Fibroblast of lung (primary cell): Measurements from ENCODE around the gene IGFBP5. TPM values are rescaled to one million over a fixed set of nuclear protein-coding genes. Genes with fewer than 3 reads are reported as not detected.

ENCODE experiments used
- DNase-seq, 2 donors: peaks; one replicate each; pipeline versions ENCODE4 v3.0.0 to v3.0.0-alpha.2; 2010; ENCODE audit warnings: low read depth in 2 of 2
- H2AFZ ChIP-seq: 2 replicates; pipeline ENCODE4 v1.5.1; 2012; ENCODE audit warnings: low read length, control low read depth, inconsistent platforms
- H3K27ac ChIP-seq: 2 replicates; pipeline ENCODE4 v1.5.1; 2011; ENCODE audit warnings: low read length, control low read depth; ENCODE audit not compliant: insufficient read depth
- H3K27me3 ChIP-seq: 2 replicates; pipeline ENCODE4 v1.5.1; 2011; ENCODE audit warnings: mild to moderate bottlenecking, low read length; ENCODE audit not compliant: control insufficient read depth, insufficient read depth
- H3K36me3 ChIP-seq: 2 replicates; pipeline ENCODE4 v1.5.1; 2011; ENCODE audit warnings: low read length; ENCODE audit not compliant: control insufficient read depth, insufficient read depth
- H3K4me1 ChIP-seq: 2 replicates; pipeline ENCODE4 v1.5.1; 2011; ENCODE audit warnings: low read length; ENCODE audit not compliant: control insufficient read depth, insufficient read depth; ENCODE audit errors: extremely low read depth
- H3K4me2 ChIP-seq: 2 replicates; pipeline ENCODE4 v1.5.1; 2011; ENCODE audit warnings: low read length, control low read depth; ENCODE audit not compliant: insufficient read depth; ENCODE audit errors: extremely low read depth
- H3K4me3 ChIP-seq, 4 experiments: fragments of 200-600 bp in 1 of 4; sonication (generic) in 1 of 4; replicated peaks in 1 of 4; 2 replicates each; pipeline ENCODE4 v1.5.1; 2011 to 2016; ENCODE audit warnings: low read length in 4 of 4, low read depth in 3 of 4, mild to moderate bottlenecking in 3 of 4, control low read depth in 2 of 4, inconsistent platforms in 1 of 4, mixed read lengths in 1 of 4; ENCODE audit not compliant: insufficient read depth in 1 of 4; ENCODE audit errors: control extremely low read depth in 1 of 4
- H3K79me2 ChIP-seq: 2 replicates; pipeline ENCODE4 v1.5.1; 2012; ENCODE audit warnings: mild to moderate bottlenecking, low read length, inconsistent platforms; ENCODE audit not compliant: control insufficient read depth, insufficient read depth
- H3K9ac ChIP-seq: 2 replicates; pipeline ENCODE4 v1.5.1; 2011; ENCODE audit warnings: mild to moderate bottlenecking, low read length, control low read depth; ENCODE audit not compliant: insufficient read depth
- H3K9me3 ChIP-seq: 2 replicates; pipeline ENCODE4 v1.5.1; 2012; ENCODE audit warnings: low read depth, low read length; ENCODE audit not compliant: control insufficient read depth, insufficient read depth
- H4K20me1 ChIP-seq: 2 replicates; pipeline ENCODE4 v1.5.1; 2011; ENCODE audit warnings: low read length; ENCODE audit not compliant: control insufficient read depth, insufficient read depth; ENCODE audit errors: extremely low read depth
- EZH2 ChIP-seq: IDR thresholded peaks from 2 replicates; pipeline ENCODE4 v1.5.1; 2012; ENCODE audit warnings: low read length, control low read depth, mild to moderate bottlenecking; ENCODE audit errors: missing control alignments
- polyA plus RNA-seq, 2 donors: library from polyadenylated mRNA; depleted of rRNA in 1 of 2; stranded (reverse) in 1 of 2; unstranded in 1 of 2; fragments of >200 nt; gene quantifications; 2 replicates each; pipeline ENCODE4 v1.2.1, GENCODE V29; 2011 to 2012; ENCODE audit warnings: missing spikeins in 1 of 2
- total RNA-seq: library from RNA; depleted of rRNA; stranded (reverse); fragments of >200 nt; gene quantifications from 2 replicates; pipeline ENCODE4 v1.2.1, GENCODE V29; 2014
- TF ChIP-seq, protein P1 (sequence below), 2 donors: IDR thresholded peaks in 1 of 2; conservative IDR thresholded peaks in 1 of 2; 1 replicate in 1 of 2; 2 replicates in 1 of 2; pipeline ENCODE4 v1.5.1; 2011 to 2012; ENCODE audit warnings: low read length in 2 of 2, control low read depth in 1 of 2, inconsistent platforms in 1 of 2, low read depth in 1 of 2, mild to moderate bottlenecking in 1 of 2

The IGFBP5 gene
- total and polyA plus RNA-seq, 2 donors (not counting 1 experiment from before 2014, with no cell fraction given): 1,100 to 2,607 TPM

DNA sequence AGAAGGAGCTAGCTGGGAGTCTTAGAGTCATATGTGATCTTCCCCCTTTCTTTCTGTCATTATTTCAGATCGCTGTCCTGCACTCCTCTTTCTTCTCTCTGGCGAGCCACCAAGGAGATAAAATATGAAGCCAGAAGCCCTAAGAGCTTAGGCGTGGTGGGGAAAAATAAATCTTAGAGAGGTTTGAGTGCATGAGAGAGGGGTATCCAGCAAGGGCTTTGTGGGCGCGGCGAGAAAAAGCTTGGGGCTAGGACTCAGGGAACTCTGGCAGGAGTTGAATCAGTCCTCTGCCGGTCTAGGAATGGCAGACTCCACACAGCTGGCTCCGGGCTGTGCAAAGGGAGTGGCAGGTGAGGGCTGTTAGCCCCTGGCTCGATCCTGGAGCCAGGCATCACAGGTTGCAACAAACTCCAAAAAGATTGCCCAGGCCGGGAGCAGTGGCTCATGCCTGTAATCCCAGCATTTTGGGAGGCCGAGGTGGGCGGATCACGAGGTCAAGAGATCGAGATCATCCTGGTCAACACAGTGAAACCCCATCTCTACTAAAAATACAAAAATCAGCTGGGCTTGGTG, 20.1 kb upstream of the IGFBP5 start:
- TF ChIP-seq, protein P1, sequence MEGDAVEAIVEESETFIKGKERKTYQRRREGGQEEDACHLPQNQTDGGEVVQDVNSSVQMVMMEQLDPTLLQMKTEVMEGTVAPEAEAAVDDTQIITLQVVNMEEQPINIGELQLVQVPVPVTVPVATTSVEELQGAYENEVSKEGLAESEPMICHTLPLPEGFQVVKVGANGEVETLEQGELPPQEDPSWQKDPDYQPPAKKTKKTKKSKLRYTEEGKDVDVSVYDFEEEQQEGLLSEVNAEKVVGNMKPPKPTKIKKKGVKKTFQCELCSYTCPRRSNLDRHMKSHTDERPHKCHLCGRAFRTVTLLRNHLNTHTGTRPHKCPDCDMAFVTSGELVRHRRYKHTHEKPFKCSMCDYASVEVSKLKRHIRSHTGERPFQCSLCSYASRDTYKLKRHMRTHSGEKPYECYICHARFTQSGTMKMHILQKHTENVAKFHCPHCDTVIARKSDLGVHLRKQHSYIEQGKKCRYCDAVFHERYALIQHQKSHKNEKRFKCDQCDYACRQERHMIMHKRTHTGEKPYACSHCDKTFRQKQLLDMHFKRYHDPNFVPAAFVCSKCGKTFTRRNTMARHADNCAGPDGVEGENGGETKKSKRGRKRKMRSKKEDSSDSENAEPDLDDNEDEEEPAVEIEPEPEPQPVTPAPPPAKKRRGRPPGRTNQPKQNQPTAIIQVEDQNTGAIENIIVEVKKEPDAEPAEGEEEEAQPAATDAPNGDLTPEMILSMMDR (conservative IDR thresholded peaks at IDR 0.05 in 1 of 2, IDR thresholded peaks at IDR 0.05 in 1 of 2; ENCODE audit: low read depth in 1 of 2, low read length in 2 of 2): no peak
- TF ChIP-seq EZH2: no peak

GRCh38 chr2:216714376-216714775, 19.0 kb upstream of the IGFBP5 start:
- Histone ChIP-seq H3K4me3 (no peak overlapping the region), H4K20me1 (no peaks in the 10 kb centered on the region), H3K79me2 (no peaks in the 10 kb centered on the region), H3K9ac (no peak overlapping the region), H3K4me2 (peak overlapping the region; percentile 45), H2AFZ (no peak overlapping the region), H3K27ac (peak overlapping the region; percentile 31), H3K4me1 (peaks cover 14% of the 10 kb centered on the region), H3K9me3 (no peaks in the 10 kb centered on the region), H3K36me3 (no peaks in the 10 kb centered on the region), H3K27me3 (no peaks in the 10 kb centered on the region)
- TF ChIP-seq, protein P1 (conservative IDR thresholded peaks at IDR 0.05 in 1 of 2, IDR thresholded peaks at IDR 0.05 in 1 of 2; ENCODE audit: low read depth in 1 of 2, low read length in 2 of 2): no peak
- TF ChIP-seq EZH2: no peak
- peak in 1 of 2 donors; percentile 80 for DNase-seq

More for the DNA sequence above, 20.1 kb upstream of the IGFBP5 start:
- no peak overlapping the region for H3K9ac ChIP-seq
- no peaks in the 10 kb centered on the region for H4K20me1 ChIP-seq
- H3K4me2 ChIP-seq: no peak overlapping the region
- H3K9me3 ChIP-seq: no peaks in the 10 kb centered on the region
- H3K27me3 ChIP-seq: no peaks in the 10 kb centered on the region
- H3K4me1 ChIP-seq: peaks cover 13% of the 10 kb centered on the region
- no peak for DNase-seq
- H2AFZ ChIP-seq: no peak overlapping the region
- H3K27ac ChIP-seq: no peak overlapping the region
- no peak overlapping the region for H3K4me3 ChIP-seq
- H3K79me2 ChIP-seq: no peaks in the 10 kb centered on the region
- no peaks in the 10 kb centered on the region for H3K36me3 ChIP-seq

DNA sequence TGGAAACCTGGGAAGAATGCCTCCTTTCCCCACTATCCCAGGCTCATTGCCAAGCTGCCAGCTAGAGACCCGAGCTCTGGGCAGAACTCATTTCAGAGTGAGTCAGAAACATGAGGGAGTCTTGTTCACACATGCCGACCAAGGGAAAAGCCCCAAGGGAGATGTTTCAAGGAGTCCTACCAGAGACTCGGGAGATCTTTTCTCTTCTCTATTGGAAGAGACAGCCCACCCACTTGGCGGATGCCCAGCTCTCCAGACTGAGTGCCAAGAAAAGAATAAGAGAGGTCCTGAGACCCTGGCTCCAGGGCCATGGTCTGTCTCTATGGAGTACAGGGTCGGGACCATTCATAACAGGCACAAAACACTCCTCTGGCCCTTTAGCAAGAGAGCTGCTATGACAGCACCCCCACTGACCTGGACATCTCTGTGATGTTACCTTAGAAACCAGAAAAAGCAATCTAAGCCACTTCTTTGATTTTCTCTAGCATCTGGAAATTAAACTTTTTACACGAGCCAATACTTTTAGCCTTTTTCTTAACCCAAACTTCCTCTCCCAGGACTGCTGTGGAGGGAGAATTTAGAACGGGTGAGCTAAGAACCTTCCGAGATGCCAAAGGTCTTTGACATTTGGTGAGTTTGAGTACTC, 18.5 kb upstream of the IGFBP5 start:
- Histone ChIP-seq H3K4me1 (peaks cover 14% of the 10 kb centered on the region), H3K27me3 (no peaks in the 10 kb centered on the region), H4K20me1 (no peaks in the 10 kb centered on the region), H2AFZ (no peak overlapping the region), H3K79me2 (no peaks in the 10 kb centered on the region), H3K9ac (no peak overlapping the region), H3K4me2 (peak overlapping the region; percentile 56), H3K36me3 (no peaks in the 10 kb centered on the region), H3K9me3 (no peaks in the 10 kb centered on the region), H3K27ac (peak overlapping the region; percentile 31), H3K4me3 (no peak overlapping the region)
- peak; percentile 86 to 95 for DNase-seq
- no peak for TF ChIP-seq EZH2
- TF ChIP-seq, protein P1 (conservative IDR thresholded peaks at IDR 0.05 in 1 of 2, IDR thresholded peaks at IDR 0.05 in 1 of 2; ENCODE audit: low read depth in 1 of 2, low read length in 2 of 2): no peak
